ENCODE results near the gene ACSF3. TPM values are rescaled to one million over a fixed set of nuclear protein-coding genes. Genes with fewer than 3 reads are reported as not detected.

The ACSF3 gene
- total RNA-seq, 1 experiment from 2014 or later: 39.2 TPM

GRCh38 chr16:89140401-89140800, 46.7 kb downstream of the ACSF3 start:
- H3K27ac Mint-ChIP-seq (ENCODE audit: low read depth, unreplicated experiment): no peak overlapping the region
- no peak for DNase-seq (ENCODE audit: unreplicated experiment)
- BruUV-seq (replicated peaks): no TSS peak
- ChIA-PET POLR2A (no interaction called here), CTCF (no interaction called here)
- TF ChIP-seq, protein P1, sequence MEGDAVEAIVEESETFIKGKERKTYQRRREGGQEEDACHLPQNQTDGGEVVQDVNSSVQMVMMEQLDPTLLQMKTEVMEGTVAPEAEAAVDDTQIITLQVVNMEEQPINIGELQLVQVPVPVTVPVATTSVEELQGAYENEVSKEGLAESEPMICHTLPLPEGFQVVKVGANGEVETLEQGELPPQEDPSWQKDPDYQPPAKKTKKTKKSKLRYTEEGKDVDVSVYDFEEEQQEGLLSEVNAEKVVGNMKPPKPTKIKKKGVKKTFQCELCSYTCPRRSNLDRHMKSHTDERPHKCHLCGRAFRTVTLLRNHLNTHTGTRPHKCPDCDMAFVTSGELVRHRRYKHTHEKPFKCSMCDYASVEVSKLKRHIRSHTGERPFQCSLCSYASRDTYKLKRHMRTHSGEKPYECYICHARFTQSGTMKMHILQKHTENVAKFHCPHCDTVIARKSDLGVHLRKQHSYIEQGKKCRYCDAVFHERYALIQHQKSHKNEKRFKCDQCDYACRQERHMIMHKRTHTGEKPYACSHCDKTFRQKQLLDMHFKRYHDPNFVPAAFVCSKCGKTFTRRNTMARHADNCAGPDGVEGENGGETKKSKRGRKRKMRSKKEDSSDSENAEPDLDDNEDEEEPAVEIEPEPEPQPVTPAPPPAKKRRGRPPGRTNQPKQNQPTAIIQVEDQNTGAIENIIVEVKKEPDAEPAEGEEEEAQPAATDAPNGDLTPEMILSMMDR (IDR thresholded peaks at IDR 0.05; ENCODE audit: unreplicated experiment): no peak
- intact Hi-C loops (cut with micrococcal nuclease): no loop called here
- H3K27me3 Mint-ChIP-seq (ENCODE audit: insufficient read depth, unreplicated experiment): no peaks in the 10 kb centered on the region
- no peaks in the 10 kb centered on the region for H3K9me3 Mint-ChIP-seq (ENCODE audit: unreplicated experiment)
- H3K4me1 Mint-ChIP-seq (ENCODE audit: insufficient read depth, unreplicated experiment): no peaks in the 10 kb centered on the region
- H3K4me3 Mint-ChIP-seq (ENCODE audit: unreplicated experiment): no peak overlapping the region
- H3K36me3 Mint-ChIP-seq (ENCODE audit: insufficient read depth, unreplicated experiment): peaks cover 35% of the 10 kb centered on the region

GRCh38 chr16:89140981-89141883, 47.6 kb downstream of the ACSF3 start:
- Mint-ChIP-seq H3K9me3 (ENCODE audit: unreplicated experiment) (no peaks in the 10 kb centered on the region), H3K36me3 (ENCODE audit: insufficient read depth, unreplicated experiment) (peaks cover 34% of the 10 kb centered on the region), H3K4me1 (ENCODE audit: insufficient read depth, unreplicated experiment) (no peaks in the 10 kb centered on the region), H3K27me3 (ENCODE audit: insufficient read depth, unreplicated experiment) (no peaks in the 10 kb centered on the region), H3K27ac (ENCODE audit: low read depth, unreplicated experiment) (no peak overlapping the region), H3K4me3 (ENCODE audit: unreplicated experiment) (no peak overlapping the region)
- ChIA-PET CTCF (no interaction called here), POLR2A (no interaction called here)
- TF ChIP-seq, protein P1 (IDR thresholded peaks at IDR 0.05; ENCODE audit: unreplicated experiment): no peak
- BruUV-seq (replicated peaks): no TSS peak
- DNase-seq (ENCODE audit: unreplicated experiment): no peak
- intact Hi-C loops (cut with micrococcal nuclease): no loop called here

DNA sequence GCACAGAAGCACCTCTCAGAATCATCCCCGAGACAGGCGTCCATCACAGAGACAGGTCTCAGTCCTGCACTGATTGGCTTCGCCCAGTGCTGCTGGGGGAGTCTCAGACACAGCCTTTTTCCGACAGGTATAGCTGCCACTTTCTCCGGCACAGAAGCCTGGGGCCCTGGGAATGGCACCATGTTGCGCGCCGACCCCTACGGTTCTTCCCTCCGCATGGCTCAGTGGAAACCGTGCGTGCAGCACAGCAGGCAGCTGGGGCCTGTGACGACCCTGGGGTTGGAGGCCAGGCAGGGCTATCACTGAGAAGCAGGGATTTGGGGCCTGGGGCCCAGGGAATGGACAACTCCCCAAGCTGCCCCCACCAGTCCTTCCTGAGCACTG, 48.2 kb downstream of the ACSF3 start:
- Mint-ChIP-seq H3K4me3 (ENCODE audit: unreplicated experiment) (no peak overlapping the region), H3K27ac (ENCODE audit: low read depth, unreplicated experiment) (no peak overlapping the region), H3K4me1 (ENCODE audit: insufficient read depth, unreplicated experiment) (no peaks in the 10 kb centered on the region), H3K27me3 (ENCODE audit: insufficient read depth, unreplicated experiment) (no peaks in the 10 kb centered on the region), H3K9me3 (ENCODE audit: unreplicated experiment) (no peaks in the 10 kb centered on the region), H3K36me3 (ENCODE audit: insufficient read depth, unreplicated experiment) (peaks cover 32% of the 10 kb centered on the region)
- POLR2A ChIA-PET: no interaction called here
- intact Hi-C loops (cut with micrococcal nuclease): no loop called here
- BruUV-seq (replicated peaks): no TSS peak
- no peak for DNase-seq (ENCODE audit: unreplicated experiment)
- TF ChIP-seq, protein P1 (IDR thresholded peaks at IDR 0.05; ENCODE audit: unreplicated experiment): no peak
- CTCF ChIA-PET: no interaction called here

DNA sequence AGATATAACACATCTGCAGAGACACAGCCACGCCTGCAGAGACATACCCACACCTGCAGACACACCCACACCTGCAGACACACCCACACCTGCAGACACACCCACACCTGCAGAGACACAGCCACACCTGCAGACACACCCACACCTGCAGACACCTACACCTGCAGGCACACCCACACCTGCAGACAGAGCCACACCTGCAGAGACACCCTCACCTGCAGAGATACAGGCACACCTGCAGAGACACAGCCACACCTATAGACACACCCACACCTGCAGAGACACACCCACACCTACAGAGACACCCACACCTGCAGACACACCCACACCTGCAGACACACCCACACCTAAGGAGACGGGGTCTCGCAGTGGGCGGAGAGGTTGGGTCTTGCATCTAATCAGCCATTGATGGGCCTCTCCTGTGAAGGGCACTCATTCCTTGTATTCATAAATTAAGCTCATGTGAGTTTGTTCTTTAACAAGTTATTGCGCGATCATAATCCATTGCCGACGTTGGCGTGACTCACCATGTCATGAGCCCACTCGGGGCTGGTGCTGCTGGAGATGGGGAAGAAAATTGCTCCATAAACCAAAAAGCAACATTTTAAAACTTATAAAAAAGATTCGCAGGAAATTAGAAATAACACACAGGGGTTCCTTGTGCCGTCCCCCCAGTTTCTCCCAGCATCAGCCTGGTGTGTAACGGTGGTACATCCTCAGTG, 49.0 kb downstream of the ACSF3 start:
- no TSS peak for BruUV-seq (replicated peaks)
- no peak overlapping the region for H3K27ac Mint-ChIP-seq (ENCODE audit: low read depth, unreplicated experiment)

More for the DNA sequence above, 49.0 kb downstream of the ACSF3 start:
- ChIA-PET POLR2A (no interaction called here), CTCF (no interaction called here)
- no peaks in the 10 kb centered on the region for H3K9me3 Mint-ChIP-seq (ENCODE audit: unreplicated experiment)
- TF ChIP-seq, protein P1 (IDR thresholded peaks at IDR 0.05; ENCODE audit: unreplicated experiment): no peak
- H3K27me3 Mint-ChIP-seq (ENCODE audit: insufficient read depth, unreplicated experiment): no peaks in the 10 kb centered on the region
- no peaks in the 10 kb centered on the region for H3K4me1 Mint-ChIP-seq (ENCODE audit: insufficient read depth, unreplicated experiment)
- intact Hi-C loops (cut with micrococcal nuclease): no loop called here
- no peak for DNase-seq (ENCODE audit: unreplicated experiment)
- H3K4me3 Mint-ChIP-seq (ENCODE audit: unreplicated experiment): no peak overlapping the region
- peaks cover 32% of the 10 kb centered on the region for H3K36me3 Mint-ChIP-seq (ENCODE audit: insufficient read depth, unreplicated experiment)

All from MCF 10A (cell line).